ENCODE results near the gene NDUFA7. TPM values are rescaled to one million over a fixed set of nuclear protein-coding genes. Genes with fewer than 3 reads are reported as not detected.

Gene NDUFA7
- total and polyA plus RNA-seq, 2 of the 13 experiments (the other 11 are each of a cell fraction or from before 2014, with no cell fraction given) = 64.5 to 71.5 TPM

- TF ChIP-seq, protein P1, sequence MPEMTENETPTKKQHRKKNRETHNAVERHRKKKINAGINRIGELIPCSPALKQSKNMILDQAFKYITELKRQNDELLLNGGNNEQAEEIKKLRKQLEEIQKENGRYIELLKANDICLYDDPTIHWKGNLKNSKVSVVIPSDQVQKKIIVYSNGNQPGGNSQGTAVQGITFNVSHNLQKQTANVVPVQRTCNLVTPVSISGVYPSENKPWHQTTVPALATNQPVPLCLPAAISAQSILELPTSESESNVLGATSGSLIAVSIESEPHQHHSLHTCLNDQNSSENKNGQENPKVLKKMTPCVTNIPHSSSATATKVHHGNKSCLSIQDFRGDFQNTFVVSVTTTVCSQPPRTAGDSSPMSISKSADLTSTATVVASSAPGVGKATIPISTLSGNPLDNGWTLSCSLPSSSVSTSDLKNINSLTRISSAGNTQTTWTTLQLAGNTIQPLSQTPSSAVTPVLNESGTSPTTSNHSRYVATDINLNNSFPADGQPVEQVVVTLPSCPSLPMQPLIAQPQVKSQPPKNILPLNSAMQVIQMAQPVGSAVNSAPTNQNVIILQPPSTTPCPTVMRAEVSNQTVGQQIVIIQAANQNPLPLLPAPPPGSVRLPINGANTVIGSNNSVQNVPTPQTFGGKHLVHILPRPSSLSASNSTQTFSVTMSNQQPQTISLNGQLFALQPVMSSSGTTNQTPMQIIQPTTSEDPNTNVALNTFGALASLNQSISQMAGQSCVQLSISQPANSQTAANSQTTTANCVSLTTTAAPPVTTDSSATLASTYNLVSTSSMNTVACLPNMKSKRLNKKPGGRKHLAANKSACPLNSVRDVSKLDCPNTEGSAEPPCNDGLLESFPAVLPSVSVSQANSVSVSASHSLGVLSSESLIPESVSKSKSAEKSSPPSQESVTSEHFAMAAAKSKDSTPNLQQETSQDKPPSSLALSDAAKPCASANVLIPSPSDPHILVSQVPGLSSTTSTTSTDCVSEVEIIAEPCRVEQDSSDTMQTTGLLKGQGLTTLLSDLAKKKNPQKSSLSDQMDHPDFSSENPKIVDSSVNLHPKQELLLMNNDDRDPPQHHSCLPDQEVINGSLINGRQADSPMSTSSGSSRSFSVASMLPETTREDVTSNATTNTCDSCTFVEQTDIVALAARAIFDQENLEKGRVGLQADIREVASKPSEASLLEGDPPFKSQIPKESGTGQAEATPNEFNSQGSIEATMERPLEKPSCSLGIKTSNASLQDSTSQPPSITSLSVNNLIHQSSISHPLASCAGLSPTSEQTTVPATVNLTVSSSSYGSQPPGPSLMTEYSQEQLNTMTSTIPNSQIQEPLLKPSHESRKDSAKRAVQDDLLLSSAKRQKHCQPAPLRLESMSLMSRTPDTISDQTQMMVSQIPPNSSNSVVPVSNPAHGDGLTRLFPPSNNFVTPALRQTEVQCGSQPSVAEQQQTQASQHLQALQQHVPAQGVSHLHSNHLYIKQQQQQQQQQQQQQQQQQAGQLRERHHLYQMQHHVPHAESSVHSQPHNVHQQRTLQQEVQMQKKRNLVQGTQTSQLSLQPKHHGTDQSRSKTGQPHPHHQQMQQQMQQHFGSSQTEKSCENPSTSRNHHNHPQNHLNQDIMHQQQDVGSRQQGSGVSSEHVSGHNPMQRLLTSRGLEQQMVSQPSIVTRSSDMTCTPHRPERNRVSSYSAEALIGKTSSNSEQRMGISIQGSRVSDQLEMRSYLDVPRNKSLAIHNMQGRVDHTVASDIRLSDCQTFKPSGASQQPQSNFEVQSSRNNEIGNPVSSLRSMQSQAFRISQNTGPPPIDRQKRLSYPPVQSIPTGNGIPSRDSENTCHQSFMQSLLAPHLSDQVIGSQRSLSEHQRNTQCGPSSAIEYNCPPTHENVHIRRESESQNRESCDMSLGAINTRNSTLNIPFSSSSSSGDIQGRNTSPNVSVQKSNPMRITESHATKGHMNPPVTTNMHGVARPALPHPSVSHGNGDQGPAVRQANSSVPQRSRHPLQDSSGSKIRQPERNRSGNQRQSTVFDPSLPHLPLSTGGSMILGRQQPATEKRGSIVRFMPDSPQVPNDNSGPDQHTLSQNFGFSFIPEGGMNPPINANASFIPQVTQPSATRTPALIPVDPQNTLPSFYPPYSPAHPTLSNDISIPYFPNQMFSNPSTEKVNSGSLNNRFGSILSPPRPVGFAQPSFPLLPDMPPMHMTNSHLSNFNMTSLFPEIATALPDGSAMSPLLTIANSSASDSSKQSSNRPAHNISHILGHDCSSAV (CRISPR knock-in tag; IDR thresholded peaks at IDR 0.05; ENCODE audit: borderline replicate concordance) = no peak
- TF ChIP-seq ZFP36 (IDR thresholded peaks at IDR 0.05; ENCODE audit: borderline replicate concordance, low read depth, low read length, partially characterized antibody) = no peak
- TF ChIP-seq, protein P2, sequence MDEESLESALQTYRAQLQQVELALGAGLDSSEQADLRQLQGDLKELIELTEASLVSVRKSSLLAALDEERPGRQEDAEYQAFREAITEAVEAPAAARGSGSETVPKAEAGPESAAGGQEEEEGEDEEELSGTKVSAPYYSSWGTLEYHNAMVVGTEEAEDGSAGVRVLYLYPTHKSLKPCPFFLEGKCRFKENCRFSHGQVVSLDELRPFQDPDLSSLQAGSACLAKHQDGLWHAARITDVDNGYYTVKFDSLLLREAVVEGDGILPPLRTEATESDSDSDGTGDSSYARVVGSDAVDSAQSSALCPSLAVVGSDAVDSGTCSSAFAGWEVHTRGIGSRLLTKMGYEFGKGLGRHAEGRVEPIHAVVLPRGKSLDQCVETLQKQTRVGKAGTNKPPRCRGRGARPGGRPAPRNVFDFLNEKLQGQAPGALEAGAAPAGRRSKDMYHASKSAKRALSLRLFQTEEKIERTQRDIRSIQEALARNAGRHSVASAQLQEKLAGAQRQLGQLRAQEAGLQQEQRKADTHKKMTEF (CRISPR knock-in tag; IDR thresholded peaks at IDR 0.05) = no peak
- no peak for TF ChIP-seq TCF12 (IDR thresholded peaks at IDR 0.05)
- no peak for TF ChIP-seq TCF12 (CRISPR knock-in tag; IDR thresholded peaks at IDR 0.05)
- no peak for TF ChIP-seq MXI1 (IDR thresholded peaks at IDR 0.05; ENCODE audit: borderline replicate concordance, low read depth, low read length)
- TF ChIP-seq SMC3 (IDR thresholded peaks at IDR 0.05; ENCODE audit: low read length) = no peak
- TF ChIP-seq MIER3 (CRISPR knock-in tag; IDR thresholded peaks at IDR 0.05; ENCODE audit: borderline replicate concordance) = peak; percentile 56; the same call in 1 of the 2 replicates
- TF ChIP-seq SOX5 (CRISPR knock-in tag; IDR thresholded peaks at IDR 0.05; ENCODE audit: borderline replicate concordance) = no peak
- no peak for TF ChIP-seq MIER2 (CRISPR knock-in tag; IDR thresholded peaks at IDR 0.05)
- 0 out of 2 replicates have a peak, but pooled peaks have one; percentile 88 for TF ChIP-seq AKAP8 (CRISPR knock-in tag; IDR thresholded peaks at IDR 0.05)
- TF ChIP-seq PAF1 (CRISPR knock-in tag; IDR thresholded peaks at IDR 0.05) = no peak
- 0 out of 2 replicates have a peak, but pooled peaks have one; percentile 40 for TF ChIP-seq ZNF343 (CRISPR knock-in tag; IDR thresholded peaks at IDR 0.05)
- TF ChIP-seq SALL2 (CRISPR knock-in tag; IDR thresholded peaks at IDR 0.05) = no peak
- TF ChIP-seq HMG20B (CRISPR knock-in tag; conservative IDR thresholded peaks at IDR 0.05) = no peak
- TF ChIP-seq RFXAP (CRISPR knock-in tag; IDR thresholded peaks at IDR 0.05; ENCODE audit: borderline replicate concordance) = no peak; the same call in 1 of the 2 replicates
- TF ChIP-seq MBD4 (IDR thresholded peaks at IDR 0.05; ENCODE audit: borderline replicate concordance, low read length) = no peak
- no peak for TF ChIP-seq ZNF484 (CRISPR knock-in tag; IDR thresholded peaks at IDR 0.05; ENCODE audit: borderline replicate concordance, low read depth)
- no peak for TF ChIP-seq ZNF143 (CRISPR knock-in tag; IDR thresholded peaks at IDR 0.05)
- peak; percentile 64 for TF ChIP-seq ZNF501 (CRISPR knock-in tag; IDR thresholded peaks at IDR 0.05)
- no peak for TF ChIP-seq CENPT (CRISPR knock-in tag; IDR thresholded peaks at IDR 0.05; ENCODE audit: low read depth)
These were observed 42.9 kb upstream of the NDUFA7 start, which contains the start of gene ANGPTL4 (continued) for GRCh38 chr19:8363803-8364771.

Data from HepG2 (cell line).